Hematopoietic multipotent progenitor cell treated with erythropoietin and hydrocortisone succinate and interleukin-3 and kit ligand, for 6 days (in vitro differentiated cells): ENCODE measurements around the gene TMCC3.
"Not testable (repeated sequence)": the region's sequence is repeated elsewhere in the genome, so short reads cannot be mapped to it uniquely, and the experiment has no call there.

ENCODE experiments used
- DNase-seq: peaks from one replicate; pipeline ENCODE4 v3.0.0-alpha.2; 2015

Gene TMCC3

DNA sequence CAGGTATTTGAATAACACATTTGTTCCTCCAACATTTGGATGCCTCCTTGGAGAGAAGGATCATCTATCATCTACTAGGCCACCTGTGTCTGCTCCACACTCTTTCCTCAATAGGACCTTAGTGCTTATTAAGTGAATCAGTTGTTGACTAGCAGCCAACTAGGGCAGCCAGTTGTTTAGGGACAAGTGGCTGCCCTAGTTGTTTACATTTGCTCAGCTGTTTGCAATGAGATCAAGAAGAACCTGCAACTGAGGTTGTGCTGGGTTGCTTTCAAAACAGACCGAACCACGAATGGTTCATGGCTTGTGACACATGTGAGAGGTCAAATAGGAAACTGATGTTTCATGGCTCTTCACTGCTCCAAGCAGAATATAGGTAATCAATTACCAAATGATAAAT lies 53.8 kb downstream of the TMCC3 start:
- DNase-seq, result no peak

DNA sequence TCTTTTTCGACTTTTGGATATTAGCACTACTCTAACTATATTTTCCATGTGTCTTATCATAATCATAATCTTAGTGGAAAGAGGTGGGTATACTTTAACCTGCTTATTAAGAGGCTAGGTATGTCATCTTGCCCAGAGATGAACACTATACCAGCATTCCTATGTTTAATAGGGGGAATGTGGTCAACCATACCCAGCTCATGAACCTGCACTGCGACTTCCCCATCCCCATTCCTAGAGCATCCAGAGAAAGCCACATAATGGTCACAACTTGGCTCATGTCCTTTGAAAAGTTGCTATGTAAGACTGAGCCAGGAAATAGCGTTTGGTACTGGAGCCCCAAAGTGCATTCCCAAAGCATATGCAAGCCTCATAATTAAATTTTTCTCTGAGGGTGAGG lies 55.2 kb downstream of the TMCC3 start:
- DNase-seq, result no peak

DNA sequence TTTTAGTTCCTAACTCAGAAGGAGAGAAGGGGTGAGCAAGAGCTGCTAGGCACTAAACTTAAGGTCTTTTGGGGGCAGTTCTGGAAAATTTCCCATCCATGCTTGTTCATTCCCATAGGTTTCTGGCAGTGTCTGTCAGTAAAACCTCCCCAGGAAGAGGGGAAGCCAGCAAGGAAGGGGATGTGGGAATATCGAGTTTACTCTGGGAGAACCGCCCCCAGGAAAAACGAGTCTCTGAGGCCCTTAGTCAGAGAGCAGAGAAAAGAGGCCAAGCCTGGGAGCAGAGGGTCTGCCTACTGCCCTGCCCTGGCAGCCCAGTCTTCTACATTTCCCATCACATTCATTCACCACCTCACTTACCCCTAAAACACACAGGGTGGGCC lies 55.9 kb downstream of the TMCC3 start:
- DNase-seq, result no peak

DNA sequence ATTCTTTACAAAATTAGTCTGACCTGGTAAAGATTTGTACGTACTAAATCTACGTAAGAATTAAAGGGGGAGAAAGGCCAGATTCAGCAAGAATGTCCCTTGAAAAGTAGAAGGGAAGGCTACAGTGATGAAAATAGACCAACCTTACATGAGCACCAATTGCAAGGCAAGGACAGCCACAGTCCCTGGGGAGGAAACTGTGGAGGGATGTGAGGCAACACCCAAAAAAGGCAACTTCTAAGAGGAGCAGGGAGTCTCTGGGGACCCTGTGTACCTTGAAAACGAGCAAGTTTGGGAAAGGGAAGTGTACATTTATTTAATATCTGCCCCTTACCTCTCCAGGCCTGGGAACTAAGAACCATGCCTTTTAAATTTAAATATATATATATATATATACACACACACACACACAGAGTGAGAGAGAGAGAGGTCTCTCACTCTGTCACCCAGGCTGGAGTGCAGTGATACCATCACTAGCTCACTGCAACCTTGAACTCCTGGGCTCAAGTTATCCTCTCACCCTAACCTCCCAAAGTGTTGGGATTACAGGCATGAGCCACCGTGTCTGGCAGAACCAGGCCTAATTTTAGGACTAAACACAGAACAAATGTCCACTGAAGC lies 56.4 kb downstream of the TMCC3 start:
- DNase-seq, result no peak

DNA sequence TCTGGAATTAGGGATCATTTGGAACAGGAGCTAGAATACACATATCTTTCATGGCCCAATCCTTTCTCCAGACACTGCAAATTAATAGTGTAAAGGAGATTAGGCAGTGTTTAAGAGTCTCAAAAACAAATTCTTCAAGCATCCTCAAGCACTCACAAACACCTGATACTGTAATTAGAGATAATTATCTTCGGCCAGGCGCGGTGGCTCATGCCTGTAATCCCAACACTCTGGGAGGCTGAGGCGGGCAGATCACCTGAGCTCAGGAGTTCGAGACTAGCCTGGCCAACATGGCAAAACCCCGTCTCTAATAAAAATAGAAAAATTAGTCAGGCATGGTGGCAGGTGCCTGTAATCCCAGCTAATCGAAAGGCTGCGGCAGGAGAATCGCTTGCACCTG lies 57.6 kb downstream of the TMCC3 start:
- DNase-seq, result not testable (repeated sequence)

DNA sequence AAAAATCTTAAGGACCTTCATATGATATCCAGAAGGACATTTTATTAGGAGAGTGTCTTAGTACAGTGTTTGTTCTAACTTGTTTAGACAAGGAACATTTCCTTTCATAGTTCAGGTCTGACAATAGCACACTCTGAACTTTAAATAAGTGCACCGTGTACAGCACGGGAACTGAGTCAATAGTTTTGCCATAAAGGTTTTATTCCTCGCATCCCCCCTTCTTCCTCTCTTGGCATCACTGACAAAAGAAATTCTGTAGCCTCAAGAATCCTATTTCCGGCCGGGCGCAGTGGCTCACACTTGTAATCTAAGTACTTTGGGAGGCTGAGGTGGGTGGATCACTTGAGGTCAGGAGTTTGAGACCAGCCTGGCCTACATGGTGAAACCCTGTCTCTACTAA lies 58.3 kb downstream of the TMCC3 start:
- DNase-seq, result no peak

DNA sequence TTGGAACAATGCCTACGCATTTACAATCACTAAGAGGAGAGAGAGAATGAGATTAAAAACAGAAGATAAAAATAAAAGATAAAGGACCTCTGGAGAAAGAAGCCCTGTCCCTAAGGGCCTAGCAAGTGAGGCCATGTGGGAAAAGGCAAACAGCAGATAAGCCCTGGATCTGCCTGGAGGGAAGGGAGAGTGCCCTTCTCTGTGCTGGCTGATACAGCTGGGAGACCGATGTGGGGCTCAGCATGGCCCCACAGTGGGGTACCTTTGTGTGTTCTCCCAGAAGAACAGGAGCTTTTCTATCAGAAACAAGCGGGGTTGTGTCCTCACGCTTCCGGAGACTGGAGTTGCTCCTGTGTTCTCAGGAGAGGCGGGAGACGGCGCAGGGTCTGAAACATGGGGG lies 59.9 kb downstream of the TMCC3 start:
- DNase-seq, result no peak

DNA sequence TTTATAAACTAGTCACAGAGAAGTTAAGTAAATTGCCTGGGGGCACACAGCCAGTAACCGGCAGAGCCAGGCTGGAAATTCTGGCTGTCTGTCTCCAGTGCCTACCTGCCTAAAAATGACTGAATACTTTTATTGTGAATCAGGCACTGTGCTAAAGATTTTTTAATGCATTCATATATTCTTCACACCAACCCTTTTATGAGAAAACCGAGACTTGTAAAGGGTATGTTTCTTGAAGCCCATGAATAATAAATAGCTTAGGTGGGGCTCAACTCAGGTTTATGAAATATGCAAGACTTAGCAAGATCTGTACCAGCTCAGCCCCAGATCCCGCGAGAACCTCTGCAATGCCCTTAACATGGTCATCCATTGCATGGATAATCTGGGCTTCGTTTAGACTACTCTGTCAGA lies 60.8 kb downstream of the TMCC3 start:
- DNase-seq, result no peak

DNA sequence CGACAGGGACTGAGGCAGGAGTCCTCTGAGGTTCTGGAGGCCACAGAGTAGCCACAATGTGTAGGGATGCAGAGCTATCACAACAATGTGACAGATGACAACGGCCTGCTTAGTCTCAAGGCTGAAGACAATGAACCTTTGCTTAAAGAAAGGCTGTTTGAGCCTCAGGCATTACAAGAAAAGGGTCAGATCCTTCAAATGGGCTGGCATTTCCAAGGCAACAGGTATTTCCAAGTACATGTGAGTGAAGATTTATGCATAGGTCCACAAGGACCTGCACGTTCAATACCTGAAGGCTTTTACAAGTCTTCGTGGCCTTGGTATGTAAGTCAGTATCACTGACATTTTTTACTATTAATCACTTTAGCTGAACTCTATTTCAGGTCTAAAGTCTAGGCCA lies 62.0 kb downstream of the TMCC3 start:
- no peak for DNase-seq

DNA sequence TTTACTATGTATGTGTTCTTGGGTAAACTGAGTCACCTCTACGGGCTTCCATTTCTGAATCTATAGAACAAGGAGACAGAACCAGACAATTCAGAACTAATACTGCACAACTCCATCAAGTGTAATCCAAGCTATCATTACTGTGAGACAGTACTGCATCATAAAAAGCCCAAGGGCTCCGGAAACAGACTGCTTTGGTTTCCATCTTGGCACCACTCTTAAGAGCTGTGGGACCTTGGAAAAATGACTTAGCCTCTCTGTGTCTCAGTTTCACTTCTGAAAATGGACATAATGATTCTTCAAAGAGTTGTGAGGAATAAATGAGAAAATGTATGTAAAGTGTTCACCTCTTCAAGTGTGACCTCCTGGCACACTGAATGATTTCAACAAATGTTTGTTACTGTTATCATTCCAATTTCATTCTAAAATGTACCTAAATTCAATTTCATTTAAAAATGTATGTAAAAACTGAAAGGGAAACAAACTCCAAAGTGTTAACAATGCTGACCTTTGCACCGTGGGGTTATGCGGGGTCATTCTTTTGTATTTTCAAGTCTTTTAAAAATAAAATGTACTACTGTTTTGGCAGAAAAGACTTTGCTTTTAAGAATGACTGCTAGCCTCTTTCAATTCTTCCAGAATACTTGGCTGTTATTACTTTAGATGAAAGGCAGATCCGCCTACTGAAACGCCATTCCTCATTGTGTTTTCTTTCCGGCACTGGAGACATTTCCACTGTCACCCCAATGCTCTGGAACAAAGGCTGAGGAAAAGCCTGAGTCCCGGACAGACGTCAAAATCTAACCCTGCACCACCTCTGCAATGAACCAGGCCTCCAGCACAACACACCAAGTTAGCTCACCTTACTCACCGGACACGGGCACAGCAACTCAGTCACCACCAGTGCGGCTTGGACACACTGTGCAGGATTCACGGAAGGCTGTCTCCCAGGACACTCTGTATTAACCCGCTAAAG lies 62.8 kb downstream of the TMCC3 start:
- DNase-seq, result no peak

DNA sequence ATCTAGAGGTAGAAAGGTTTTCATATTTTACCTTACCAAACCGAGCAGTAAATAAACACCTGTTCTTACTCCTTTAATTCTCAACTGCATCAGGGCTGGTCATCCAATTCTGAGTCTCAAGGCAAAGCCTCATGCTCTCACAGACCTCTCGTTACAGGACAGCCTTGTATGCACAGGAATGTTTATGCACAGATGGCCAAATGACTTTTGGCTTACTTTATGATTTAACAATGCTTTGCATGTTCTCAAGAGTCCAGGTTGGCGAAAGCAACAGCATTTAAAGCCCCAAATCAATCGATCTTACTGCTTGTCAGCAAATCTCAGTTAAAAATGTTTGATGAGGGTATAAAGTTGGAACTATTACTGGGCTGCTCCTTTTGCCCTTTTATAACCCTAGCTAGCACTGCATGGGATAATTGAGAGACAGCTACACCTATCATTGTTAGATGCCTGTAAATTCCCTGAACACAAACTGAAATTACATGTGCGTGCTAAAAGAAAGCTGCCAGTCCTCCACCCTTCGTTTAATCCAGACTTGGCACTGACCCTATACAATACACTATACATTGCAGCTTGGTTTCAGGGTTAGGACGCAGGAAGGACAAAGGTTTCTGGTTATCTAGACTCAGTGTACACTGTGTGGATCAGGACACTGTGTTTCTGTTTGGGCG lies 63.6 kb downstream of the TMCC3 start:
- DNase-seq, result no peak

DNA sequence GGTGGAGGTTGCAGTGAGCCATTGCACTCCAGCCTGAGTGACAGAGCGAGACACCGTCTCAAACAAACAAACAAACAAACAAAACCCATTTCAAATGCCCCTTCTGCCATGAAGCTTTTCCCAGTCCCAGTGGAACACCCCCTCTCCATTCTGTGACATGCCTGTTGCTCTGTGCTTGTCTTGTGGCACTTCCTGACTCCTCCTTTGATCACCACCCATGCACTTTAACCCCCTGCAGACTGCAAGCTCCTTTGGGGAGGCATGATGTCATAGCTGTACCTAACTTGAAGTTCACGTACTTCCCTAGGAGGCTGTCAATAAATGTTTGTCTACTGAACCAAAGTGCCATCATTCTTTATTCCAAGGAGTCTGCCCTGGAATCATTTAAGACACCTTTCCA lies 64.7 kb downstream of the TMCC3 start:
- DNase-seq, result no peak

DNA sequence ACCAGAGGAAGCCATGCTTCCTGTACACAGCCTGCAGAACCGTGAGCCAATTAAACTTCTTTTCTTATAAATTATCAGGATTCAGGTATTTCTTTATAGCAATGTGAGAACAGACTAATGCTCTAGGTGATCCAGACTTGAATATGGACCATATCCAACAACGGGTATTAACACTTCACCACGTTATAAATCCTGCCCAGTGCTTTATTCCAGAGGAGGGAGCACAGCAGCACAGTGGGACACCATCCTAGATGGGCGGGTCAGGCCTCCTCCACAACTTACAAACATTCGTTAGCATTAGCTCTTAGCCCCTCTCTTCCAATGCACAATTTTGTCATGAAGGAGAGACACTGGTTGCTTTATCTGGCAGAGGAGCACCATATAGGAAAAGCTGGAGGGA lies 66.0 kb downstream of the TMCC3 start:
- no peak for DNase-seq

DNA sequence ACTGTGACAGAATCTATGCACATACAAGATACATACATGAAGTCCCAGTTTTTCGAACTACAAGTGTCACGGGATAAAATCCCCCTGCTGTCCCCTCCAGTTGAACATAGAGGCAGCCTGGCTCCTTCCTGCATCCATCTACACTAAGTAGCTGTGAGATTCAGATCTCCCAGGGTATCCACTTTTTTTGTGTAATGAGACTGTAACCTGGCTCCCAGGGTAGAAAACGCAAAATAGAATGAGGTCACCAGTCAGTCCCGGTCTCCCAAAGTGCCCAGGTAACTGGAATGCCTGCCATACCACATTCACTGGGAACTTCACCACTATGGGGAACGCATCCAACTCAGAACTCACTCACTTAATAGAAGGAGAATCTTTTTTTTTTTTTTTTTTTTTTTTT lies 67.8 kb downstream of the TMCC3 start:
- no peak for DNase-seq

DNA sequence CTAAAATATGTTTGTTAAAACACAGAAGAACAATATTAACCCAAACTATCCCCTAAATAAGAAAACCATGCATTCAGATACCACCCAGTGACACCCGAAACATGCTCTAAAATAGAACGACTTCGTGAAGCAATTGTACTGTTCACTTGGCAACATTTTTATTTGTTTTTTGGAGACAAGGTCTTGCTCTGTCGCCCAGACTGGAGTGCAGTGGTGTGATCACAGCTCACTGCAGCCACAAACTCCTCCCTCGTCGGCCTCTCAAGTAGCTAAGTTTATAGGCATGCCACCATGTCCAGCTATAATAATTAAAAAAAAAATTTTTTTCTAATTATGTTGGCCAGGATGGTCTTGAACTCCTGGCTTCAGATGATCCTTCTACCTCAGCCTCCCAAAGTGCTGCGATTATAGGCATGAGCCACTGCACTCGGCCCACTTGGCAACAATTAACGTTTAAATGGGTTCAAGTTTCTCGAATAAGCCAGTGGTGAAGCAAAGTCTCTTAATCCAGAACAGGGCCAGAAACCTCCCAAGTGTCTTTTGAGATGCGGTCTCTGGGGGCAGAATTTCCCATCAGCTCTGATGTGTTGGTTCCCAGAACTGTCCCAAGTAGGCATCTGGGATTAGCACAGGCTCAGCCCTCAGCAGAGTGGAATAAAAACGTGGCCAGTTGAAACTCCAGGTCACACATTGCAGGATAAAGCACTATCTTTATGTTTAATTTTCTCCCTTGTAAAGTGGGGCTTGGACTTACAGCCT lies 74.5 kb downstream of the TMCC3 start:
- no peak for DNase-seq

DNA sequence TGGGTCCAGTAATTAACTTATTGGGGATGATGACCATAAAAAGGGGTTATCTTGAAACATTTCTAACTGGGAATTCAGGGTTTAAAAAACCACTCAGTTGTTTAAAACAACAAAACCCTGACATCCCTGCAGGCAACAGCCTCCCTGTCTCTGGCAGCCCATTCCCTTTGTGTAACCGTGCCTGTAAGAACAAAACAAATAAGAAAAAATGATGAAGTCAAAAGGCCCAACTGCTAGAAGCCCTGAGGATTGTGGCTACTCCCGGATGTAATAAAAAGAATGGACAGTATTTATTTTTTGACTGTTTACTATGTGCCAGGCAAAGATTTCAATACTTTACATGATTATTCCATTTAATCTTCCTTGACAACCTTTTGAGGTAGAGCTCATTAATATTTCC lies 75.3 kb downstream of the TMCC3 start:
- no peak for DNase-seq

DNA sequence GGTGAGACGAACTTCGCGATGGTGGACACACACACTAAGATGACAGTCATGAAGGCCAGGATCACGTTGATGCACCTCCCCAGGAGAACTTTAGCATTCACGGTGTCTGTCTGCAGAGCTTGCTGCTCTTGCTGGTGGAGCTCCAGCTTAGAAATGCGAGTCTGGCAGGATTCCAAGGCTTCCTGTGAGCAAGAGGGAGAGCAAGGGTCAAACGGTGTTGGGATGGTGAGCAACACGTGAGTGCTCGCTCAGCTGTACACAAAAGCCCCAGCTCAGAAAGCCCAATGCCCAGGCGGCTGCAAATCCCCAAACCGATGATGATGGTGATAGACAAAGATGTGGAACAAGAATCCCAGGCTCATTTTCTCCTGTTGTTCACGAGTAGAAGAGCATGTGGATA lies 78.8 kb downstream of the TMCC3 start:
- no peak for DNase-seq

DNA sequence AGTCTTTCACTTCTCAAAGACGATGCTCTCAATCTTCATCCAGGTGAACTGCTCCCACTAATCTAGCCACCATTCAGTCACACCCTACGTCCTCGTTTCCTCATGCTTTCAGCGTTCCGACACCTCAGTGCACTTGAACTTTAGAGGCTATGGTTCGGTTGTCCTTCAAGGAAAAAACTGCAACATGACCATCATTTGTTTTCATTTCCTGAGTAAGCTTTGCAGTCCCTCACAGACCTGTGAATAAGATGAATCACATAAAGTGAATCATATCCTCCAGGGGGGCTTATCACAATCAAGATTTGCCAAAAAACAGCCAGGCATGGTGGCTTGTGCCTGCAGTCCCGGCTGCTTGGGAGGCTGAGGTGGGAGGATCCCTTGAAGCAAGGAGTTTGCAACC lies 80.2 kb downstream of the TMCC3 start:
- no peak for DNase-seq

DNA sequence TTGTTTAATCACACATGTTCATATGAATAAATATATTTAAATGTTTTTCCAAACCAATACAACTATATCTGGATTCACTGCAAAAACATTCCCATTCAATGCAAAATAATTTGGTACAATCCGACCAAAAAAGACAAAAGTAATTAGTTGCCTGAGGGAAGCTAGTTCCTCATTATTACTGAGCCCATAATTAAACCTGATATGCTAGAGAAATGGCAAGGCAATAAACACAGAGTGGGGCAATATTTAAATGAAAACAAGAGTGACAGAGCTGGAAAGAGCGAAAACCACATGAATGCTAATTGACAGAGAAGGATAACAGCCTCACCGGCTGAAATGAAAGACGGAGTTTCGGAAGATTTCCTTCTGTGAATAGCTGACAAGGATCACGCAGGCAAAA lies 82.6 kb downstream of the TMCC3 start:
- no peak for DNase-seq

DNA sequence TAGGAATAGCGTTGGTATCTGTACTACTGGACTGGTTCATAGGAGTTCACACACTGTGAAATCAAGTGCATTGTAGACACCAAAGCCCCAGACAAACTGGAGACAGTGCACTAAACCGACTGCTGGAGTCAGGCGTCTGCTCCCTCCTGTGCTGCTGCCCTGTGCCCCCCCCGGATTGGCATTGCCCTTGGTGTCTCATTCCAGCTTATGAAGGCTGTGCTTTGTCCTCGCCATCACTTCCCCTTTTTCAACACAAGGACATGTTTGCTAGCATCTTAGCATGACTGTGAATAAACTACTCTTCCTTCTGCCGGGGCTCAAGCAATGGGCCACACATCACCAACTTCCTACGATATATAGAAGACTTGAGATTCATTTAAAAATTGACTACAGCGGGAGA lies 84.0 kb downstream of the TMCC3 start:
- DNase-seq, result peak; percentile 22

DNA sequence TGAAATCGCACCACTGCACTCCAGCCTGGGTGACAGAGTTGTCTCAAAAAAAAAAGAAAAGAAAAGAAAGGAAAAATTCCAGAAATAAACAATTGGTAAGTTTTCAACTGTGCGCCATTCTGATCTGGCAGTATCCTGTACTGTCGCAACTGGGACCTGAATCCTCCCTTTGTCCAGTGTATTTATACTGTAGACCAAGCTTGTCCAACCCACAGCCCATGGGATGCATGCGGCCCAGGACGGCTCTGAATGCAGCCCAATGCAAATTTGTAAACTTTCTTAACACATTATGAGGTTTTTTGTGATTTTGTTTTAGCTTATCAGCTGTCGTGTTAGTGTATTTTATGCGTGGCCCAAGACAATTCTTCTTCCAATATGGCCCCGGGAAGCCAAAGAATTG lies 84.7 kb downstream of the TMCC3 start:
- DNase-seq, result no peak

DNA sequence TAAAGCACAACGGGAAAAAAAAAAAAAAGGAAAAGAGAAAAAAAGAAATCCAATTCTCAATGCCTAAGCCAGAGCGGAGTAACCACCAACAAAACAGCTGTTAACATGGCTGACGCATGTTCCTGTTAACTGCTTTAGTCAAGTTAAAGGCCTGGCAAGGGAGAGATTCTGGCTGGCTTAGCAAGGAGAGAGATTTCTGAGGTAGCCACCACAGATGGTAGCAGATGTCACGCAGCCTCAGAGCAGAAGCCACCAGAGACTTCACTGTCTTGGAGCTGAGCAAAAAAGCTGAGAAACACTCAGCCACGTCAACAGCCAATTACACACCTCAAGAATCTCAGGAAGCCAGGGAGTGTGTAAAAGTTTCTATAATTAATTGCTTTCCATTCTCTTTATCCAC lies 87.1 kb downstream of the TMCC3 start:
- no peak for DNase-seq

DNA sequence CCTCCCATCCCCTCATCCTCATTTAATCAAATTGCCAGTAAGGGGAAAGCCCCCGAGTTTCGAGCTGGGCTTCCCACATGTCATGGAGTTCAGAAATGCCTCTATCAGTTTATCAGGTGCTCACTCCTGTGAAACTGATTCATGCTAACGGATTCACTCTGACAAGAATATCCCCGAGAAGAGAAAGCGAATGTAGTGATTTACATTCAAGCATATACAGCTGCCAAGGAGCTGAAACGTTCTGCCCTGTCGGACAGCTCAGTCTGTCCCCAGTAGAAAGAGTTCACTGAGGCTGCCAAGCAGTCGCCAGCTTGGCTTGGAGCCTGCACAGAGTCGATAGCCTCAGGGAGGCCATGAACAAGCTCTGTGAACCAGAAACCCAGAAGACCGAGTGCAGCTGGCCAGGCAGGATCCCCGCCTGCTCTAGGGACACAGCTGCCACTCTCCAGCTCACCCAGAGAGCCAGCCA lies 88.4 kb downstream of the TMCC3 start:
- no peak for DNase-seq
